Measurements from ENCODE around the gene RNASEH2A. TPM values are rescaled to one million over a fixed set of nuclear protein-coding genes. Genes with fewer than 3 reads are reported as not detected.

Gene RNASEH2A
- 48.2 and 55.4 TPM in 2 replicates for total RNA-seq (2014; rRNA removed; shearing (Covaris generic))

DNA sequence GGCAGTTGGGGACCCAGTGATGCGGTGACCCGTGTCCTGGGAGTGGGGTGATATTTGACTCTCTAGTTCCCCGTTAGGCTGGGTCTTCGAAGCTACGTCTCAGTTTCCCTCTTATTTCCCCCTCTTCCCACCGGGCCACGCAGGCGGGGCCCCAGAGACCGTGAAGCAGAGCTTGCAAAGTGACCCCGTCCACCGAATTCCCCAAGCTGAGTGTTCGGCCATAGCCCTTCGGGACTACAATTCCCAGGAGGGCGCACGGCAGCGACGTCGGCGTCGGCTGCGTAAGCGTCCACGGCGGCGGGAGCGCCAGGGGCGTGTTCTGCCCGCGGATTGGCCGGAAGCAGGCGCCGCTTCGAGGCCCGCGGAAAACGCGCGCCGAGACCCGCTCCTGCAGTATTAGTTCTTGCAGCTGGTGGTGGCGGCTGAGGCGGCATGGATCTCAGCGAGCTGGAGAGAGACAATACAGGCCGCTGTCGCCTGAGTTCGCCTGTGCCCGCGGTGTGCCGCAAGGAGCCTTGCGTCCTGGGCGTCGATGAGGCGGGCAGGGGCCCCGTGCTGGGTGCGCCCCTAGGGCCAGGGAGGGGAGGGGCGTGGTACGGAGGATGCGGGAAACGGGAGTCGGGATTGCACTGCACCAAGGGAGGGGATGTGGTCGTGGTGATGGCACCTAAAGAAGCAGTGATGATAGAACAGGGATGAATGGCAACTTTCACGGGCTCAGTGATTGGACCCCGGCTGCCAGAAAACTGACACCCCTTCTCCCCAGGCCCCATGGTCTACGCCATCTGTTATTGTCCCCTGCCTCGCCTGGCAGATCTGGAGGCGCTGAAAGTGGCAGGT, at the start of gene RNASEH2A:
Gene RNASEH2A, plus strand, starts transcription at position 343 of the 840 bp plus-strand sequence. Its CDS starts 90 bp downstream, at position 433.
- peak; percentile 79 for DNase-seq (ENCODE audit: low spot score)

DNA sequence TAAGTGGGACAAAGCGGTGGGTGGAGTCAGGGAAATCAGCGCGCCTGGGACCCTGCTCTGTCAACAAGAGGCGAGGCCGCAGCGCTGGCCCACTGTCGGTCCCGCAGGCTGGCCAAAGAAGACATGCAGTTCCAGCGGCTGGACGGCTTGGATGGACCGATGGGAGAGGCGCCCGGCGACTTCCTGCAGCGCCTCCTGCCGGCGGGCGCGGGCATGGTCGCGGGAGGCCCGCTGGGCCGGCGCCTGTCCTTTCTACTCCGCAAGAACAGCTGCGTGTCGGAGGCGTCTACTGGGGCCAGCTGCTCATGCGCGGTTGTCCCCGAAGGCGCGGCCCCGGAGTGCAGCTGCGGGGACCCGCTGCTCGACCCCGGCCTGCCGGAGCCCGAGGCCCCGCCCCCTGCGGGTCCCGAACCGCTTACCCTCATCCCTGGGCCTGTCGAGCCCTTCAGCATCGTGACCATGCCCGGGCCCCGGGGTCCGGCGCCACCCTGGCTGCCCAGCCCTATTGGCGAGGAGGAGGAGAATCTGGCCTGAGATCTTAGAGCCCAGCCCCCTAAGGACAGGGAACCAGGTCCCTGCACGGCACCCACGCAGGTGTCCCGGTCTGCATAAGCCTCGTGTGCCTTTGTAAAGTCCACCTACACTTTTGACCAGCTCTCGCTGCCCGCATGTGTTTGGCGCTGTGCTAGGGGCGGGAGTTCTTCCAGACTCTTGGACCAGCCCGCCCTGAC, 48.7 kb upstream of the RNASEH2A start:
- peak; percentile 67 for DNase-seq (ENCODE audit: low spot score)

DNA sequence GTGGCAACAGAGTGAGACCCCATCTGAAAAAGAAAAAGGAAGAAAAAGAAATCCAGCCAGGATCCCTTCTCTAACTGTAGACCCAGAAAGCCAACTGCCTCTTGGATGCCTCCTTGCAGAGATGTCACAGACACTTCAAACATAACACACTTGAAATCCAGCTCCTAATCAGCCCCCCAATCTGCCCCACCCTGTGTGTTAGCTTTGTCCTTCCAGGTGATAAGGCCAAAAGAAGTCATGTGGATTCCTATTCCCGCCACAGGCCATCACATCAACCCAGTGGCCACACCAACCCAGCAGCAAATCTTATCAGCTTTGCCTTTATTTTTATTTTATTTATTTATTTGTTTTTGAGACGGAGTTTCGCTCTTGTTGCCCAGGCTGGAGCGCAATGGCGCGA, 46.7 kb upstream of the RNASEH2A start:
- DNase-seq (ENCODE audit: low spot score), result no peak

DNA sequence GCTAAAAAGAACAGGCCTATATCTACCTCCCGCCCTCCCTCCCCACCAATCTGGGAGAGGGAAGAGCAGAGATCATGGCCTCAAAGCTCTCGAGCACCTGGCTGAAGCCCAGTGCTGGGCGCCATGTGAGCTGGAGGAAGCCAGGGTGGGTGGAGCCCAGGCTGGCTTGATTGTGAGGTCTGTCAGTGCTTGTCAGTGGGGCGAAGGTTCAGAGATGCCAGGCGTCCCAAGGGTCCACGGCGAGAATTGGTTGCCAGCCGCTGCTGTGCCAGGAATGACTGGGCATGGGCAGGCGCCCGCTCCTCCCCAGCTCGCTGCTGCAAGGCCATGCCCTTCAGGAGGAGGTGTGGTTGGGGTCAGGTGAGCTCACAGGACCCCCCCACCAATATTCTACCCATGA, 43.3 kb upstream of the RNASEH2A start:
- no peak for DNase-seq (ENCODE audit: low spot score)

DNA sequence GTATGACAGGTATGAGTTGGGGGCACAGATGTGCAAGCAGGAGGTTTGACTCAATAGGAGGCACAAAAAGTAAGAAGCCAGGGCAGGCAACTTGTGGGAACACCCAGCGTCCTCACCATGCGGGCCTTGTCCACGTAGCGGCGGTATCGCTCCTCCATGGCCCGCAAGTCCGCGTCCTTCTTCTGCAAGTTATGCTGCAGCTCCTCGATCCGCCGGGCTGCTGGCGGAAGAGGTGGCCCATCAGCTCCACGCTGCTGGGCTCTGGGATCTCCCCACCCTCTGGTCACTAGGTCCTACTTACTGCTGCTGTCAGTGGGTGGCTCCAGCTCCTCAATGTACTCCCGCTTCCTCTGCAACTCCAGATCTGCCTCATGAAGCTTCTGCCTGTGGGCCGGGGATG, 41.7 kb upstream of the RNASEH2A start:
- DNase-seq (ENCODE audit: low spot score), result no peak

DNA sequence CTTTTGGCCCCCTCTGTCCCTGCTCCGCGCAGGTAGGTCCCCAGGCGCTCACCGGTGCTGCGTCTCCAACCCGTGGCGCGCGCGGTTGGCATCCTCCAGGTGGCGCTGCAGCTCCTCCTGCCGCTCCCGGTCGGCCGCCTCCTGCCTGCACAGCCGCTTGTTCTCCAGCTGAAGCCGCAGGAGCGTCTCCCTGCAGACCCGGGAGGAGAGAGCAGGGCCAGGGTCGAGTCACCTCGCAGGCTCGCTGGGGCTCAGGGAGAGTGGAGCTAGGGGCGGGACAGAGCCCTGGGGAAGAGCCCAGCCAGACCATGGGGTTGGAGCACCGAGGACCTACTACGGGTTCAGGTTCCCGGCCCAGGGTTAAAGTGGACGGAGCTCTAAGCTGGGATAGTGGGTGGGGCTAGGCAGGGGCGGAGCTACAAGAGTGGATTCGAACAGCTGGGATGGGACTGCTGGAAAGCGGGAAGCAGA, 40.3 kb upstream of the RNASEH2A start:
- DNase-seq (ENCODE audit: low spot score), result peak; percentile 78

DNA sequence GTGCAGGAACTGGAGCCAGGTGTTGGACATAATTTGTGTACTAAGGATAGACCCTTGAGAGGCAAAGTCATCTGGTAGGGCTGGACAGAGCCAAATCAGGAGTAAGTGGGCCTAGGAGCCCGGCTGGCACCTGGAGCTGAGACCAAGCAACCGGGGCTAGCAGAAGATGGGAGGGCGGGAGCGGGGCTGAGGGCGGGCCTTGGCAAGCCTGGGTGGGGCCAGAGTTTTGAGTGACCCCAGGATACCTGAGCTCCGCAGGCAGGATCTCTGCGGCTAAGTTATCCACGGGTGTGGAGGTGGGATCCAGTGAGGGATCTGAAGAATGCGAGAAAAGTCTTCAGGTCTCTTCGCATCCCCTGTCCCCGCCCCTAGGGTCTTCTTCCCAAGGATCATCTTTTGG, 39.2 kb upstream of the RNASEH2A start:
- DNase-seq (ENCODE audit: low spot score), result no peak

DNA sequence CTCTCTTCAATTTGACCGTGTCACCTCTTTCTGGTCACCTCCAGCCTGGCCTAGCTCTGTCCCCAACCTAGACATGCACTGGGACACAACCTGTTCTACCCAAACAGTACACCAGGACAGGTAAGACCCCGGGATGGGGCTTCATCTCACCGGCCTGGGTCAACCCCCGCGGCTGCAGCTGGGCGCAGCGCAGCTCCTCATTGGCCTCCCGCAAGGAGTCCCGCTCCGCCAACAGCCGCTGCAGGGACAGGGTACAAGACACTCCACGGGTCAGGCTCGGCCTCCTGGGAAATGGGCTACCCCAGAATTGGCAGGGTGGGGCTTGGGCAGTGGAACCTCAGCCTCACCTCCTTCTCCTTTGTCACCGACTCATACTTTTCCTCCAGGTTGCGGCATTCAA, 38.7 kb upstream of the RNASEH2A start:
- DNase-seq (ENCODE audit: low spot score), result no peak

DNA sequence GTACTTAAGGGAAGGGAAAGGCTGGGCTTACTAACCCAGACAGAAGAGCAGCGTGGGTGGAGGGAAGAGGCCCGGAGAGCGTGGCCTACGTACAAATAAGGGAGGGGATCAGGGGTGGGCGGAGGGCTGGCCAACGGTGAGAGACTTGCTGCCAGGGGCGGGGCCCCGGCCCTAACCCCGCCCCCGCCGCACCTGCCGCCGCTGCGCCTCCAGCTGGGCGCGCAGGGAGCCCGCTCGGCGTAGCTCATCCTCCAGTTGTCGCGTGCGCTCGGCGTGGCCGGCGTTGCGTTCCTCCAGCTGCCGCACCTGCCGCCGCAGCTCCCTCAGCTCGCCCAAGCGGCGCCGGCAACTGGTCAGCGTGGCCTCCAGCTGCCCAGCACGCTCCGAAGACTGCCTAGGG, 36.7 kb upstream of the RNASEH2A start:
- DNase-seq (ENCODE audit: low spot score), result no peak

DNA sequence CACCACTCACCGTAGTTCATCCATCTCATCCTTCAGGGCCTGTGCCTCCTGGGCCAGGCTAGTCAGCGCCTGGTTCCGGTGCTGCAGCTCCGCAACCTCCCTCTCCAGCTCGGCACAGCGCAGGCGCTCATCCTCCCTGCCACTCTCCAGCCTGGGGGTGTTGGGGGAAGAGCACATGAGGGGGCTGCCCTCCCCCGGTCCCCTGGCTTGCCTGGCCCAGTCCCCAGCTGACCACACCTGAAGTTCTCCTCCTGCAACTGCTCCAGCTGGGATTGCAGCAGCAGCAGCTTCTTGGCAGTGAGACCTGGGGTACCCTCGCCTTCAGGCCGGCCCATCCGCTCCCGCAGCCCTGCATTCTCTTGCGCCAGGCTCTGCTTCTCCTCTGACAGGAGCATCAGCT, 35.5 kb upstream of the RNASEH2A start:
- no peak for DNase-seq (ENCODE audit: low spot score)

DNA sequence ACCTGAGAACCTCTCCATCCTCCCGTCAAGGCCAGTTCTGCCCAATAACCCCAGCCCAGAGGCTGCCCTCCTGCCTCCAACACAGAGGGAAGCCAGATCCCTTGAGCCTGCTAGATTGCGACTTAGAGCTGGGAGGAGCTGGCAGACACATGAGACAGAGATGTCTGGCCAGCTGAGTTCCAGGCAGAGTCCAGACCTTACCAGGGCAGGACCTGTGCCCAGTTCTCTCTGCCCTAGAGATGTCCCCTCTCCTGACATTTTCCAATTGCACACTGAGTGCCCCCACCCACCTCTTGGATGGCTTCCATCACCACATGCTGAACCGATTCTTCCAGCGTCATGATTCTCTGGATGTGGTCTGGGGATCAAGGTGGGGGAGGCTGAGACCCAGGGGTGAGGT, 34.1 kb upstream of the RNASEH2A start:
- DNase-seq (ENCODE audit: low spot score), result no peak

DNA sequence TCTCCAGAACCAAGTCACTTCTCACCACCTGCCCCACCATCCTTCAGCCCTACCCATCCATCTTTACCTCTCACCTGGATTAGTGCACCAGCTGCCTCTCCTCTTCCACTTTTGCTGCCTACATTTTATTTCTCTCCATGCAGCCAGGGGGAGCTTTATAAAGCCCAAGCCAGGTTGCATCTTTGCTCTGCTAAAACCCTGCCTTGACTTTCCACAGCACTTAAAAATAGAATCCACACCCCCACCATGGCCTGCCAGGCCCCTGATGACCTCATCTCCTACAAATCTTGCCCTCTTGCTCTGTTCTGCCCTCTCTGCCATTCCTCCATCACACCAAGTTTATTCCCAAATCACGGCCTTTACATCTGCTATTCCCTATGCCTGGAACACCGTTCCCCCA, 32.8 kb upstream of the RNASEH2A start:
- DNase-seq (ENCODE audit: low spot score), result no peak

DNA sequence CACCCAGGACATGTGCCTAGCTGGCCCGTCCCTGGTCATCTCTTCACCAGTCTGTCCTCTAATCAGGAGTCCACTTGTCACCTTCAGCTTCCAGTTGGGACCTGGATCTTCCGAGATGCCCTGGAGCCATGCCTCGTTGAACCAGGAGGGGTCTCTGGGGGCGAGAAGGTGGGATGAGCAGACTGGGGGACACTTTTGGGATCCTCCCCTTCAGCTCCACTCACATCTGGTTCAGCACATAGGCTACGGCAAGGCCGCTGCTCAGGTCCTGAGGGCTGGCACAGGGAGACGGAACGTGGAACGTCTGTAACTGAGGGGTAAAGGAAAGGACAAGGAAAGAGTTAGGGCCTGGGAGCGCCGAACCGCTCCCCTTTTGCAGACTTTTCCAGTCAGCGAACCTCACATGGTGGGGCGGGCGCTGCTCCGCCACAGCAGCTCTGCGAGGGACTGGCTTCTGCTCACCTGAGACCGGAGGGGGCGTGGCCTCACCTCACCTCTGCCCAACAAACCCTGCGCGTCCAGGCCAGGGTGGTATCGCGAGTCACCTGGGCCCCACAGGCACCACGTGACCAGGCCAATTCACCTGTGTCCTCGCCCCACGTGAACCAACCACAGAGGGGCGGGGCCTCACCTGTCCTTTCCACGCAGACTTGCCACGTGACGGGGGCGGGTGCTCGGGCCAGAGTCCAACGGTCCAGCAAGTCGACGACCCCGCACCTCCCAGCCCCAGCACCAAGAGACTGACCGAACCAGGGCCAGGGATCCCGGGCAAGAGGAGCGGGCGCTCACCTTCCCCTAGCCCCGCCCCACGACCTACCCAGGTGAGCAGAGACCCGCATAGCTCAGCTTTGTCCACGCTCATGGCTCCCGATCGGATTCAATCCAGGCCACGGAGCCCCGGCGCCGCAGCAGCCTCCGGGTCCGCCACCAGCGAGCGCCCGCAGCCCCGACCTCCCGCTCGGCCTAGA, 31.5 kb upstream of the RNASEH2A start, which contains the start of gene HOOK2:
Gene HOOK2, minus strand, starts transcription at position 965 of the 968 bp plus-strand sequence. Its CDS starts 103 bp downstream, at position 862.
- peak; percentile 95 for DNase-seq (ENCODE audit: low spot score)

DNA sequence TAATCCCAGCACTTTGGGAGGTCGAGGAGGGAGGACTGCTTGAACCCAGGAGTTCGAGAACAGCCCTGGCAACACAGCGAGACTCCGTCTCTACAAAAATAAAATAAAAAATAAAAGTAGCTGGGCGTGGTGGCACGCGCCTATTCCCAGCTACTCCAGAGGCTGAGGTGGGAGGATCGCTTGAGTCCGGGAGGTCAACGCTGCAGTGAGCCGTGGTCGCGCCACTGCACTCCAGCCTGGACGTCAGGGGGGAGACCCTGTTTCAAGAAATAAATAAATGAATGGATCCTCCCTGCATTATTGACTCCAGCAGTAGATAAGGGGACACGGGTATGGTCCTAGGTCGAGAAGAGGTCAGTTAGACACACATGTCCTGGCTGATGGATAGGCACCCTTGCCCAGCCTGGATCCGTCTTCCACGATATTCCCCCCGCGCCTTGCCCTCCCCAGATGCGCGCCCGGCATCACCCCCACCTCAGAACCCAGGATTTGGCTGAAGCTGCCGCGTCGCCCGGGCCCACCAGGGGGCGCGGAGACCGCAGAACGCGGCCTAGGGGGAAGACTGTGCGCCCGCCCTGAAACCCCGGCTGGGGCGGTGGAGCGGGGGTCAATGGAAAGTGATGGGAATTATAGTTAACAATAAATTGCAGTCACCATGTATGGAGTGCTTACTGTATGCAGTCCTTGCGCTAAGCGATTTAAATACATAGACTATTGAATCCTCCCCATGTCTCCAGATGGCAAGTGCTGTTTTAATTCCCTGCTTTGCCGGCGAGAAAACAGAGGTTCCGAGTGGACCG, 29.0 kb upstream of the RNASEH2A start:
- DNase-seq (ENCODE audit: low spot score), result peak; percentile 76

DNA sequence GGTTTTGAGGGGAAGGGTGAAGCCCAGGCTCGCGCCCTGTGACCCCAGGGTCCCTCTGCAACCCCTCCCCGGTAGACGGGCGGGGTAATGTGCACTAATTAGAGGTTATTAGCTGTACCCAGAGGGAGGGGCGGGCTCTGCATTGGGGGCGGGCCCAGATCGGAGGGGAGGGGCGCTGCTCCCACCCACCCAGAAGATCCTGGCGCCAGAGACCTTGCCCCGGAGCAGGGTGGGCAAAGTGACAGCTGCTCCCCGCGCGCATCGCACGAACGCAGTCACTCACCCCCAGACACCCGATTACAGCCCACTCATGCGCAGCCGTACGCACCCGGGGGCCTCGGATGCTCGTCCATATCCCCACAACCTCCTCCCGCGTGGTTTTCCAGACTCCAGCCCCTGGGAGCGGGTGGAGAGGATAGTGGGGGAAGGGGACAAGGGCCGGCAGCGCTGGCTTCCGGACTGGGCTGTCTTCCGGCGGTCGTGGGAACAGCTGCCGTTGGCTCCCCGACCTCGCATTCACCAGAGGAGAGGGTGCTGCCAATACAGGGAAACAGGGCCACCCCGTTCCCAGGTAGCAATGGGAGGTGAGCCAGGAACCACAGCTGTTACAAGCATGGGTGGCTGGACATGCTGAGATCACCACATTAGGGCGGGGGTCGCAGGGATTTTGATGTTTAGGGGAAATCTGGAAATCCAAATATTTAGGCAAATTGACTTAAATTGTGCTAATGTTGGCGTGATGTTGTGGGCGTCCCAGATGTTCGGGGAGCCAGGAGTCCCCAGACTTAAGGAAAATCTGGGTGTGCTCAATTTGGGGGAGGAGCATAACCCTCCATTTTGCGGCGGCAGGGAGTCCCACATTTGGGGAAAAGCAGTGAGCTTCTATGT, 28.1 kb upstream of the RNASEH2A start:
- DNase-seq (ENCODE audit: low spot score), result peak; percentile 63

DNA sequence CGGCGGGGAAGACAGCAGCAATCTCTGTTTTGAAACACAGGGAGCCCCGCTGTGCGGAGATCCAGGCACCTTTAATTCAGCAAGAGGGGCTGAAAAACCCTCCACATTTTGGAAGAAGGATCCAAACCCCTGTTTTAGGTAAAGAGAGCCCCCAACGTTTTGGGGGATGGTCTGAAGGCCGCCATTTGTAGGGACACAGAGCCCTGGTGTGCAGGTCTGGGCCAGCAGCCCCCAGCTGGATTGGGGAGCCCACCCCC, 27.6 kb upstream of the RNASEH2A start:
- DNase-seq (ENCODE audit: low spot score), result no peak

DNA sequence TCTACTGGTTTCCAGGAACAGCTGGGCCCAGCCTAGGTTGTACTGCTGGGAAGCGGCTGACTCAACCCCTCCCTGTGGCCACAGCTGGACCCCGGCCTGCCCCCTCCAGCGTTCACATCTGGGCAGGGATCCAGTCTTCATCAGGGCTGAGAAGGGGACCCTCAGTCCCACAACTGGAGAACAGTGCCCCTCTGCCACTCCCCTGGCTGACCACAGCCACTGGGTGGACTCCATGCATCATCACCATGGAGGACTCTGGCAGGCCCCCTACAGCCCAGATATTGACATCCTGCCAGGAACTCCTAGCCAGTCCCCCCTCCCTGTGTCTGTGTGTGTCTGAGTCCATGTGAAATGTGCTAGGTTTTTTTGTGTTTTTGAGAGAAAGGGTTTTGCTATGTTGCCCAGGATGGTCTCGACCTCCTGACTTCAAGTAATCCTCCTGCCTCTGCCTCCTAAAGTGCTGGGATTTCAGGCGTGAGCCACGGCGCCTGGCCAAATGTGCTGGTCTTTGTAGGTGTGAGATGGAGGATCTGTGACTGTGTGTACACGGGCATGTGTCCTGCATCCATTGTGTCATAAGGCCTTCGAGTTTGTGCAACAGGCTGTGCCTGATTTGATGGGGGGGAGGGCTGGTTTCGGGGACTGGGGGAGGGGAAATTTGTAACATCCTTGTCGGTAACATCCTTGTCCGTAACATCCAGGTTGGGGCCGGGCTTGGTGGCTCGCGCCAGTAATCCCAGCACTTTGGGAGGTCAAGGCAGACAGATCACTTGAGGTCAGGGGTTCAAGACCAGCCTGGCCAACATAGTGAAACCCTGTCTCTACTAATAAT, 27.0 kb upstream of the RNASEH2A start:
- no peak for DNase-seq (ENCODE audit: low spot score)

DNA sequence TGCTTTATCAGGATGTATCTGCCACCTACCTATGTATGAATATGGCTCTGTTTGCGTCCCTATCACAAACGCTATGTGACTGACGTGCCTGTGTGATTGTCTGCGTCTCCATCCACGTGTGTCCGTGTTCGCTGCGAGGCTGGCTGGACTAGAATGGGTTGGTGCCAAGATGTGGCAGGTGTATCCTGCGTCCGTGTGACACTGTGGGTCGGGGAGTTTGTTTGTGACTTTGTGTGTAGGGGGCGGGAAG, 24.3 kb upstream of the RNASEH2A start:
- DNase-seq (ENCODE audit: low spot score), result peak; percentile 36

All from HT-29 (cell line).